Psoas muscle (tissue), 8 donors: ENCODE data around the gene PEX12. TPM values are rescaled to one million over a fixed set of nuclear protein-coding genes. Genes with fewer than 3 reads are reported as not detected.

Source experiments
- ATAC-seq, 4 donors: fragments of 200-7000 bp; cut with Tn5 transposase; one replicate each; pipeline ENCODE4 v1.9.1; 2020; ENCODE audit warnings: moderate library complexity in 3 of 4, mild to moderate bottlenecking in 2 of 4
- DNase-seq, 2 donors: peaks; one replicate each; pipeline ENCODE4 v3.0.0-alpha.2; 2020
- H3K27ac ChIP-seq: fragments of 200-600 bp; one replicate; pipeline ENCODE4 v1.8.0; 2022
- H3K27me3 ChIP-seq, 3 donors: fragments of 200-600 bp in 1 of 3; one replicate each; pipeline versions ENCODE4 v1.6.1 to v1.8.0; 2013 to 2022; ENCODE audit warnings: low read length in 2 of 3, mild to moderate bottlenecking in 2 of 3, moderate library complexity in 1 of 3; ENCODE audit not compliant: insufficient read depth in 3 of 3
- H3K36me3 ChIP-seq, 2 donors: fragments of 200-600 bp in 1 of 2; one replicate each; pipeline versions ENCODE4 v1.6.1 to v1.8.0; 2013 to 2022; ENCODE audit warnings: low read depth in 1 of 2, mild to moderate bottlenecking in 1 of 2, moderate library complexity in 1 of 2; ENCODE audit not compliant: insufficient read depth in 1 of 2
- H3K4me1 ChIP-seq: fragments of 200-600 bp; one replicate; pipeline ENCODE4 v1.8.0; 2022
- H3K4me3 ChIP-seq: fragments of 200-600 bp; one replicate; pipeline ENCODE4 v1.8.0; 2022; ENCODE audit warnings: mild to moderate bottlenecking
- H3K9me3 ChIP-seq: fragments of 200-600 bp; one replicate; pipeline ENCODE4 v1.8.0; 2022
- WGBS, 3 donors: extraction: QIAGEN DNeasy Blood & Tissue Kit; methylation state at CpG; one replicate each; pipeline versions ENCODE4 v1.1.6 to v1.1.7; 2013; 5-methylcytosine and 5-hydroxymethylcytosine counted together
- intact Hi-C, 2 donors: fragments of 100-400 bp; cut with DNase I; formaldehyde crosslinking; loops; one replicate each; pipeline versions ENCODE4 v1.11.0 to v1.14.2; 2022
- polyA plus RNA-seq, 3 donors: library from polyadenylated mRNA; stranded (reverse); fragments of 200-250 nt; gene quantifications; one replicate each; pipeline ENCODE4 v1.2.3, GENCODE V29; 2013
- total RNA-seq, 4 donors: library from RNA; stranded (reverse); fragmentation: NEBNext Ultra II Directional in 2 of 4; extraction: Animal tissue kit (Norgen Biotek cat#: 25700) in 2 of 4; gene quantifications; one replicate each; pipeline versions ENCODE4 v1.2.1 to v1.2.4, GENCODE V29; 2021 to 2023
- TF ChIP-seq, protein P1 (sequence below): fragments of 200-600 bp; IDR thresholded peaks from one replicate; pipeline ENCODE4 v1.8.0; 2022; ENCODE audit warnings: antibody characterized with exemption
- donor health status: healthy with polysubstance abuse.
- donor health status: DM: no; HTN: no; CAD: no; lungs with moderate emphysema.
- donor health status: Bipolar disorder and iron deficiency.
- donor health status: healthy.
- donor health status: DM: yes; HTN: yes; CAD: no.
- donor health status: DM: no; HTN: no; CAD: no.
- donor health status: DM: no; HTN: no; CAD: no.
- donor health status: DM: yes; HTN: yes; CAD: no.

PEX12 gene
- total and polyA plus RNA-seq, 7 donors: 3.1 to 11.7 (median 5.5) TPM

DNA sequence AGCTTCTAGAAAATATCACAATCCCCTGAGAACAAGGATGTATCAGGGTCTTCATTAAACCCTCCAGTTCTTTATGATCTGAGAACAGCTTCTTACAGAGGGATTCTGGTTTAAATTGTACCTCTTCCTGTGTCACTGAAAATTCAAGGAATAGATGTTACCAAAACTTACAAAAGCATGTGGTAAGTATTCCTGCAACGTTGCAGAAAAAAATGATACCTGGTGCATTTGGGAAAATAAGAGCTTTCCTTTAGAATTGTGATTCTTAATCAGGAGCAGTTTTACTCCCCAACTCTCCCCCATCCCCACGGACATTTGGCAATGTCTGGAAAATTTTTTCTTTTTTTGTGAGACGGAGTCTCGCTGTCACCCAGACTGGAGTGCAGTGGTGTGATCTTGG lies 25.1 kb downstream of the PEX12 start:
- intact Hi-C loops: no loop called here
- 64 to 79% (median 66%) methylated on average over 4 of the region's 4 CpGs for WGBS, 3 donors
- ATAC-seq (no peak), DNase-seq (no peak)
- Histone ChIP-seq H3K9me3 (no peaks in the 10 kb centered on the region), H3K4me3 (no peak overlapping the region), H3K27me3 (peaks cover 0 to 11% (median 0%) of the 10 kb centered on the region in 3 donors), H3K27ac (no peak overlapping the region), H3K36me3 (no peaks in the 10 kb centered on the region), H3K4me1 (no peaks in the 10 kb centered on the region)
- TF ChIP-seq, protein P1, sequence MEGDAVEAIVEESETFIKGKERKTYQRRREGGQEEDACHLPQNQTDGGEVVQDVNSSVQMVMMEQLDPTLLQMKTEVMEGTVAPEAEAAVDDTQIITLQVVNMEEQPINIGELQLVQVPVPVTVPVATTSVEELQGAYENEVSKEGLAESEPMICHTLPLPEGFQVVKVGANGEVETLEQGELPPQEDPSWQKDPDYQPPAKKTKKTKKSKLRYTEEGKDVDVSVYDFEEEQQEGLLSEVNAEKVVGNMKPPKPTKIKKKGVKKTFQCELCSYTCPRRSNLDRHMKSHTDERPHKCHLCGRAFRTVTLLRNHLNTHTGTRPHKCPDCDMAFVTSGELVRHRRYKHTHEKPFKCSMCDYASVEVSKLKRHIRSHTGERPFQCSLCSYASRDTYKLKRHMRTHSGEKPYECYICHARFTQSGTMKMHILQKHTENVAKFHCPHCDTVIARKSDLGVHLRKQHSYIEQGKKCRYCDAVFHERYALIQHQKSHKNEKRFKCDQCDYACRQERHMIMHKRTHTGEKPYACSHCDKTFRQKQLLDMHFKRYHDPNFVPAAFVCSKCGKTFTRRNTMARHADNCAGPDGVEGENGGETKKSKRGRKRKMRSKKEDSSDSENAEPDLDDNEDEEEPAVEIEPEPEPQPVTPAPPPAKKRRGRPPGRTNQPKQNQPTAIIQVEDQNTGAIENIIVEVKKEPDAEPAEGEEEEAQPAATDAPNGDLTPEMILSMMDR: no peak

DNA sequence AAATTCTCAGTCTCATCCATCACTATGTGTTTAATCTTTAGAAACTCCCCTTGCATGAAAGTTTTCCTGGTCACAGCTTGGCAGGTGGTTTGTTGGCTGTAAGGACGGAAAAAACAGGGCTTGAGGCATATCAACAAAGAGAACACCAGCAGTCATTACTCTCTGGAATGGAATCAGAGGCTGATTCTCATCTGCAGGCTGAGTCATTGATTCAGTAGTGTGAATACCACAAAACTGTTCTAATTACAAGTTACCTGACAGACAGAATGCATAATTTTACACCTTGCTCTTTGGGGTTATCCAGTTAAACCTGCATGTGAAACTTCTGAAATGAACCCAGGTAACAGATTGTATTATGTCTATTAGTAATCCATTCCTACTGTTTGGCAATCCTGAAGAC lies 29.4 kb downstream of the PEX12 start:
- 47 to 63% (median 50%) methylated on average over 1 of the region's 1 CpG for WGBS, 3 donors
- DNase-seq: no peak
- Histone ChIP-seq H3K36me3 (no peaks in the 10 kb centered on the region), H3K9me3 (no peaks in the 10 kb centered on the region), H3K4me3 (no peak overlapping the region), H3K27ac (no peak overlapping the region), H3K27me3 (peaks cover 0 to 11% (median 0%) of the 10 kb centered on the region in 3 donors), H3K4me1 (no peaks in the 10 kb centered on the region)
- TF ChIP-seq, protein P1: no peak
- intact Hi-C loops: no loop called here
- ATAC-seq: no peak

DNA sequence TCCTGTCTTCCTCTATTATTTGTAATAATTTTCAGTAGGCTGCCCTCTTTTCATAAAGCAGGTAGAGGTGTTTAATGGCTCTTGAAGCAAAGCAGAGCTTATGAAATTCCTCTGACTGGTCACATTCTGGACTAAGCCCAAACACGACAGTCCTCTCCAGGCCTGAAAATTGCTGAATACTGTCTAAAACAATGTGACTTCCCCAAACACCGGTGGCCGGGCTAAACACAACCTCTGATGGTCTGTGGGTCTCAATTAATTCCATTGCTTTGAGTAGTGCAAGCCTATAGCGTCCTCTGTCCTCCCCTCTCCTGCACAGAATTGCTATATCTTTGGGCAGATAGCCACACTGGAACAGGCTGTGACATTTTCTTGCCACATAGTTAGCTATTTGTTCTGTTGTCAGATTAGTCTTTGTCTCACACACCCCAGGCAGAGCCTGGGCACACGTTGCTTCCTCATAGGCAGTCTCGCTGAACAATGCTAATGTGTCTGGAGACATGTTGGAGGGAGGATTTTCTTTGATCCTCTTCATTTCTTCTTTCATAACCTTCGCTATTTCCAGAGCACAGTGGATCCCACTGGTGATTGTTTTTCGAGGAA lies 30.1 kb downstream of the PEX12 start:
- ATAC-seq (no peak), DNase-seq (no peak)
- no peaks in the 10 kb centered on the region for H3K9me3 ChIP-seq
- no peaks in the 10 kb centered on the region for H3K4me1 ChIP-seq
- H3K36me3 ChIP-seq: no peaks in the 10 kb centered on the region
- H3K4me3 ChIP-seq: no peak overlapping the region
- intact Hi-C loops: no loop called here
- TF ChIP-seq, protein P1: no peak
- H3K27ac ChIP-seq: no peak overlapping the region
- WGBS, 3 donors: 64 to 70% (median 65%) methylated on average over 8 of the region's 8 CpGs
- peaks cover 0 to 11% (median 0%) of the 10 kb centered on the region in 3 donors for H3K27me3 ChIP-seq

- H3K9me3 ChIP-seq: no peaks in the 10 kb centered on the region
- no peak overlapping the region for H3K27ac ChIP-seq
- DNase-seq (no peak), ATAC-seq (no peak)
- 61 to 63% (median 62%) methylated on average over 1 of the region's 1 CpG for WGBS, 3 donors
- intact Hi-C loops: no loop called here
- no peak overlapping the region for H3K4me3 ChIP-seq
- H3K36me3 ChIP-seq: no peaks in the 10 kb centered on the region
- peaks cover 0 to 9% (median 0%) of the 10 kb centered on the region in 3 donors for H3K27me3 ChIP-seq
- TF ChIP-seq, protein P1: no peak
- no peaks in the 10 kb centered on the region for H3K4me1 ChIP-seq
Measured at GRCh38 chr17:35546487-35546886, 31.9 kb downstream of the PEX12 start.

- intact Hi-C loops: no loop called here
- WGBS, 3 donors: 75 to 83% (median 81%) methylated on average over 1 of the region's 1 CpG
Measured at GRCh38 chr17:35545150-35545549, 33.2 kb downstream of the PEX12 start.

More at GRCh38 chr17:35545150-35545549, 33.2 kb downstream of the PEX12 start:
- Histone ChIP-seq H3K27me3 (no peaks in the 10 kb centered on the region), H3K4me1 (no peaks in the 10 kb centered on the region), H3K9me3 (no peaks in the 10 kb centered on the region), H3K36me3 (no peaks in the 10 kb centered on the region), H3K27ac (no peak overlapping the region), H3K4me3 (no peak overlapping the region)
- TF ChIP-seq, protein P1: no peak
- DNase-seq (no peak), ATAC-seq (no peak)
